Measurements from ENCODE around the gene PLD3.
A peak's percentile ranks its signal among the peaks of the same experiment; 100 is the strongest.

The PLD3 gene

DNA sequence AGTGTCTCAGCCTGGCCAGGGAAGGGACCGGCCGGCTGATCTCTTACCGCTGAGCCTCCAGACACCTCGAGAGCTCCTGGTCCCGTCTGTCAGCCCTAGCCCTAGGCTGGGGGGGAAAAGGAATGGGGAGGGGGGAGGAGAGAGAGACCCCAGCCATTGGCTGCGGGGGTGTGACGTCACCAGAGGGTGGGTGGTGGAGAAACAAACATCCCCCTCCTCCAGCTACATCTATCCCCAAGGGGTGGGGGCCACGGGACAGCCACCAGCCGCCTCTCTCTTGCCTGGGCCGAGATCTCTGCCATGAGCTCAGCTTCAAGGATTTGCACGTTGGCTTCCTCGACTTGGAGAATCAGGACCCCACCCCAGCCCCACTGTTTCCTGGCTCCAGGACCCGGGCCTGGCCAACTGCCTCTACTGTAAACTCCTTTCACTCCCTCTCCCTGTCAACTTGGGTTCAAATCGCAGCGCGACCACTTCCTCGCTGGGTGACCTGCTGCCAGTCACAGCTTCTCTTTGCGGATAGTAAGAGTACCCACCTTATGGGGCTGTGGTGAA, 64.9 kb downstream of the PLD3 start, which contains the start of gene PRX:
PRX (minus strand) TSS at position 88 of the 555 bp plus-strand sequence. CDS start 5,446 bp downstream, outside the sequence.
- DNase-seq (ENCODE audit: low spot score): no peak

DNA sequence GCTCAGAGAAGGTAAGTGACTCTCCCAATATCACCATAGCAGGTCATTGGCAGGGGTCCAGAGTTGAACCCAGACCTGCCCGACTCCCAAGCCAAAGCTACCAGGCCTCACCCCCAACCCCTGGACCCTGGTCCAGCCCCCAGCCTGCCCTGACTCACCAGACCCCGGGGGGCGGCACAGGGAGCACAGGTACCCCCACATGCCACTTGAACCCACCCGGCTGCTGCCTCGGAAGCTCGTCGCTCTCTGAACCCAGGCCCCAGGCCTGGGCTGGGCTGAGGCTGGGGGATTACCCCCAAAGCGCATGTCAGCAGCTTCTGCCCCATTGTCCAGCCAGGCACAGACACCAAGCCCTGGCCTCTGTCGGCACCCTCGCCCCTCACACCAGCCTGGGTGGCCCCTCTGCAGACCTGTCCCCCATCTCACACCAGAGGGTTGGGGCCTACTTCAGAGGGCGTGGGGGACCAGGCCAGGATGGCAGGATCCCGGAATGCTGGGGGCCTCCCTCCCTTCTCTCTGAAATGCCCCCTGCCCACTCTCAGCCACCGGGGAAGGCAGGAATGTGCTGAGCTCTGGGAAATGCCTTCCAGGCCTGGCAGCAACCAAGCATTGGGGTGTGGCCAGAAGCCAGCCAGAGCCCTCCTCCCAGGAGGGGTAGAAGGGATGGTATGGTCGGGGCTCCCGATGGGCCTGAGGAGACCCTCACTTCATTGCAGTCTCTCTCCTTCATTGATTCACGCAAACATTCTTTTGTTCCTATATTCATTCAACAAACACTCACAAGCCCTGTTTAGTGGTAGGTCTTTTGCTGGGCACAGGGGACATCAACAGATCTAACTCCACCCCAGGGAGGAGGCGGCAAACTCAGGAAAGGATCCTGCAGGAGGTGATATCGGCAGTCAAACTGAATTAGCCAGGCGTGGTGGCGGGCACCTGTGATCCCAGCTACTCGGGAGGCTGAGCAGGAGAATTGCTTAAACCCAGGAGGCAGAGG, 66.3 kb downstream of the PLD3 start:
- DNase-seq (ENCODE audit: low spot score): no peak

DNA sequence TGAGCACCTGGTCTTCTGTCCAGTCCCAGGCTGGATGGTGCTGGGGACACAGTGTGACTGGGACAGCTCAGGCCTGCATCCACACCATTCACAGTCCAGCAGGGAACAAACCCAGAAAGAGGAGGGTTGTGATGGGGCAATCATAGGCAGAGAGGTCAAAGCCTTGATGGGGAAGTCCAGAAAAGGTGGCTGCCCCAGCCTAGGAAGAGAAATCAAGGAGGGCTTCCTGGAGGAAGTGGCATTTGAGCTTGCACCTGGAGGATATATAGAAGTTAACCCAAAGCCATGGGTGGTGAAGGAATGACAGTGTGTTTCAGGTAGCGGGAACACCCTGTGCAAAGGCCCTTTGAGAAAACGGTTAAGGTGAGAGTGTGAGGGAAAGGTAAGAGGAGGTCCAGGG, 67.3 kb downstream of the PLD3 start:
- DNase-seq (ENCODE audit: low spot score): no peak

DNA sequence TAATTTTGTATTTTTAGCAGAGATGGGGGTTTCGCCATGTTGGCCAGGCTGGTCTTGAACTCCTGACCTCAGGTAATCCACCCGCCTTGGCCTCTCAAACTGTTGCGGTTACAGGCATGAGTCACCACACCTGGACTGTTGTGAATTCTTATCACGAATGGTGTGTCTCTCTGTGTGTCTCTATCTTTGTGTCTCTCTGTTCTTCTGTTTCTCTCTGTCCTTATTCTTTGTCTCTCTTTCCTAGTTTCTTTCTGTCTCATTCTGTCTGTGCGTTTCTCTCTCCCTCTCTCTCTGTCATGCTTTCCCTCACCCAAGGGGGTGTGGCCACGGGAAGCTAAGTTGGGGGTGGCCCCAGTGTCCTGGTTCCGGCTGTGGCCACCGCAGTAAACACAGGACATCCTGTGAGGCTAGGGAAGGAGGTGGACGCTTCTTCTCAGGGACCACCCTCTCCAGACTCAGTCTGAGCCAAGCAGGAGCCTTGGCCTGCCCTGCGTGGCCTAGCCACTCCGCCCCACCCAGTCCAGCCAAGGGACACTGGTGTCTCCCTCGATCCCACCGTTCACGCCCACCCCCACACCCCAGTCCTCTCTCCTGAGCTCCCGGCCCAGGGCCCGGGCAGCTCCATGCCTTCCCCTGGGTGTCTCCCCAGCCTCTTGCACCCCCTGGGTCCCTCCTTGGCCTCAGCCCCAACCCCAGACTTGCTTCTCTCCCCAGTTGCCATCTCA, 68.6 kb downstream of the PLD3 start:
- DNase-seq (ENCODE audit: low spot score): peak; percentile 70

DNA sequence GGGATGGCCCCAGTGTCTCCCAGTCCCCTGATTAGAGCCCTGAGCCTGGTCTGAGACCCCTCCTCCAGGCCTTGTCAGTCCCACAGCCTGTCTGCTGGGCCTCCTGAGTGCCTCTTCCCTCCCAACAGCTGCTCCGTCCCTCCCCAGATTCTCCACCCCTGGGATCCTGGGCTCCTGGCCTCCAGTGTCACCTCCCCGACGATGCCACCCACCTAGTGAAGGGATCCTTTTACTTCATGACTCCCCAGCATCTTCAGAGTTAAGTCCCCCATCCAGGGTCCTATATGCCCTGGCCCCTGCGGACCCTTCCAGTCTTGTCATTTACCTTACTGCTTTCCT, 69.1 kb downstream of the PLD3 start:
- DNase-seq (ENCODE audit: low spot score): no peak

DNA sequence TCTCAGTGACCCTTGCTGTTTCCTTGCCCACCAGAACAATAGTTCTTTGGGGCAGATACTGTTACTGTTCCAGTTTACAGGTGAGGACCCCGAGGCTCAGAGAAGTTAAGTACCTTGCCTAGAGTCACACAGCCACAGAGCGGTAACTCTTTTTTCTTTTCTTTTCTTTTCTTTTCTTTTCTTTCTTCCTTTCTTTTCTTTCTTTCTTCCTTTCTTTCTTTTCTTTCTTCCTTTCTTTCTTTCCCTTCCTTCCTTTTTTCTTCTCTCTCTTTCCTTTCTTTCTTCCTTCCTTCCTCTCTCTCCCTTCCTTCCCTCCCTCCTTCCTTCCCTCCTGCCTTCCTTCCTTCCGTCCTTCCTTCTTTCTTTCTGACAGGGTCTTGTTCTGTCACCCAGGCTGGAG, 69.5 kb downstream of the PLD3 start:
- no peak for DNase-seq (ENCODE audit: low spot score)

DNA sequence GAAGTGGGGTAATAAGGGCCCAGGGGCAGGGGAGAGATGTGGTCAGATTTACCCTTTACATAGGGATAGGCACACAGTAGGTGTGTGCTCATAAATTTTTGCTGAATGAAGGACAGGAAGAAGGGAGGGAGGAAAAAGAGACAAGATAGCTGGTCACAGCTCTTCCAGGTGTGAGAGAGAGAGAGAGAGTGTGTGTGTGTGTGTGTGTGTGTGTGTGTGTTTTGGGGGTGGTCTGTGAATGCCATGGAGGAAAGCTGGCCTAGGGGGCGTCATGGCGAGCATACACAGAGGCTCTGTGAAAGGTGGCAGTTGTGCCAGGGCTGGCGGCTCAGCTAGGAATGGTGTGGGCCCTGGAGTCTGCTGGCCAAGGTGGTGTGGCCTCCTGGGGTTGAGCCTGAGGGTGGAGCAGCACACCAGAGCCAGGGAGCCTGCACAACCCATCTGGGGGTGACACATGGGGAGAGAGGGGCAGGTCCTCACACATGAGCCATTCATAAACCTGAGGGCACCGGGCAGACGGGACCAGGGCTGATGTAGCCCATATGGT, 70.6 kb downstream of the PLD3 start:
- no peak for DNase-seq (ENCODE audit: low spot score)

DNA sequence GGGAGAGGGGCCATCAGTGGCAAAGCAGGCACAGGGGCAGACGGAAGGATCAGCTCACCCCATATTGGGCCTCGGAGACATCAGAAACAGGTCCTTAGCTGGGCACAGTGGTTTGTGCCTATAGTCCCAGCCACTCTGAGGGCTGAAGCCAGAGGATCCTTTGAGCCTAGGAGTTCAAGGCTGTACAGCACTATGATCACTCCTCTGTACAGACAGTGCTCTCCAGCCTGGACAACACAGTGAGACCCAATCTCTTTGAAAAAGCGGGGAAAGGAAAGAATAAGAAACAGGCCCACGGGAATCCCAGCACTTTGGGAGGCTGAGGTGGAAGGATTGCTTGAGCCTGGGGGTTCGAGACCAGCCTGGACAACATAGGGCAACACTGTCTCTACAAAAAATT, 71.3 kb downstream of the PLD3 start:
- no peak for DNase-seq (ENCODE audit: low spot score)

DNA sequence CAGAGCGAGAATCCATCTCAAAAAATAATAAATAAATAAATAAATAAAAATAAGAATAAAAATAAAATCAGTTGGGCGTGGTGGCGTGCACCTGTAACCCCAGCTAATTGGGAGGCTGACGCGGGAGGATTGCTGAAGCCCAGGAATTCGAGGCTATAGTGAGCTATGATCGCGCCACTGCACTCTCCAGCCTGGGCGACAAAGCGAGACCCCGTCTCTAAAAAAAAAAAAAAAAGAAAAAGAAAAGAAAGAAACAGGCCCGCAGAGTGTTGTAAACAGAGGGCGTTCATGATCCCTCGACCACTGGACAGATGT, 71.9 kb downstream of the PLD3 start:
- DNase-seq (ENCODE audit: low spot score): no peak

DNA sequence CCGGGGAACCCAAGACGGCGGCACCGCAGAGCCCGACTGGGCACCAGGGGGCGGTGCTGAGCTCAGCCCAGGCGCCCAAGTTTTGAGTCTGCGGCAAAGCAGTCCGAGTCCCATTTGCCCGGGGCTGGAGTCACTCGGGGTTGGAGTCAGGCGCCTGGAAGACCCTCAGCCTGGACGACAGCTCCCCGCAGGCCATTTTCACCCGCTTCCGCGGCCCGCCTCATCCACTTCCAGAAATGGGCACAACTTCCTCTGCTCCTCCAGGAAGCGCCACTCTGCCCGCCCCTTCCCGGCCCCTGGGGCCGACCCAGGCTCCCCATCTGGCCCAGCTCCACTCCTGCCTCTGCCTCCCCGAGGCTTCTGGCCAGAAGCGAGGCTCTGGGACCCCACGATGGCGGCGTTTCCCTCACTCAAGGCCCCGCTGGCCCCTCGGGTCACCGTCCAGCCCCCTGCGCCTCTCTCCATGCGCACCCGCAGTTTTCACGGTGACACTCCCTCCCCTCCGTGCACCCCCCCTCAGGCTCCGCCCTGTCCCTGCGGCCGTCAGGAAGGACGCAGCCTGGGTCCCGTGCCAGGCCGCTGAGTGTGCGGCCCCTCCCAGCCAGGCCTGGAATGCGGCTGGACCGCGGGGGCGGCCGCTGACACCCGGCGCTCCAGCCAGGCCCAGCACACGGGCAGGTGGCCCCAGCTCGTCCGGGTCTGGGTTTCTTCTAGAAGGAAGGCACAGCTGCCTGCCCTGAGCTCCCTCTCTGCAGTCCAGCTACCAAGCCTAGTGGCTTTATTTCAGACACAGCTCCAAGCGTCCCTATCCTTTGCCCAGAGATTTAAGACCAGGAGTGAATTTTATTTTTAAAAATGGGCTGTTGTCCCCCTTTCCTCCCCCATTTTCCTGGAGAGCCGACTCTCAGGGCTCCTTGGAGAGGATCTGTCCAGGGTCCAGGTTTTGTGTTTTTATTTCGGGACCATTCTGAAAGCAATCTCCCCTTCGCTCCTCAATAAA, 72.6 kb downstream of the PLD3 start:
- peak; percentile 93 for DNase-seq (ENCODE audit: low spot score)

DNA sequence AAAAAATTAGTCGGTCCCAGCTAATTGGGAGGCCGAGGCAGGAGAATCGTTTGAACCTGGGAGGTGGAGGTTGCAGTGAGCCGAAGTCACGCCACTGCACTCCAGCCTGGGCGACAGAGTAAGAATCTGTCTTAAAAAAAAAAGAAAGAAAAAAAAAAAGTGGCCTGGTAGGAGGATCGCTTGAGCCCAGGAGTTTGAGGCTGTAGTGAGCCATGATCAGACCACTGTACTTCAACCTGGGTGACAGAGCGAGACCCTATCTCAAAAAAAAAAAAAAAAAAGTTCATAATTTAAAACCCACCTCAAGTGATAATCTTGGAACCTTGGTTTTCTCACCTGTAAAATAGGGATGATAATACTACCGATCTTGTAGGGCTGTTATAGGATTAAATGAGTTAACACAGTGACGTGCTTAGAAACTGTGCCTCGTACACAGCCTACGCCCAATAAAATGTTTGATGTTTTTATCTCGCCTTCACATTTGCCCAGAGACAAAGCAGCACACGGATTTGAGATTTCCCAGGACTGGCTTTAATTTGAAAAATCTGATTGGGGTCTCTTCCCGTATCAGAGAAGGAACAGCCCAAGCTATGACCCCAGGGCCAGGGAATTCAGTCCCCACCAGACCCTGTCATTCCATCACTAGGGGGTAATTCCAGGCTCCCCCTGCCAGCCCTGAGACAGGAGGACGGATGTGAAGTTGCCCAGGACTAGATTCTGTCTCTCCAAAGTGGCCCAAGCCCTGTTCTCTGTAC, 73.7 kb downstream of the PLD3 start:
- no peak for DNase-seq (ENCODE audit: low spot score)

DNA sequence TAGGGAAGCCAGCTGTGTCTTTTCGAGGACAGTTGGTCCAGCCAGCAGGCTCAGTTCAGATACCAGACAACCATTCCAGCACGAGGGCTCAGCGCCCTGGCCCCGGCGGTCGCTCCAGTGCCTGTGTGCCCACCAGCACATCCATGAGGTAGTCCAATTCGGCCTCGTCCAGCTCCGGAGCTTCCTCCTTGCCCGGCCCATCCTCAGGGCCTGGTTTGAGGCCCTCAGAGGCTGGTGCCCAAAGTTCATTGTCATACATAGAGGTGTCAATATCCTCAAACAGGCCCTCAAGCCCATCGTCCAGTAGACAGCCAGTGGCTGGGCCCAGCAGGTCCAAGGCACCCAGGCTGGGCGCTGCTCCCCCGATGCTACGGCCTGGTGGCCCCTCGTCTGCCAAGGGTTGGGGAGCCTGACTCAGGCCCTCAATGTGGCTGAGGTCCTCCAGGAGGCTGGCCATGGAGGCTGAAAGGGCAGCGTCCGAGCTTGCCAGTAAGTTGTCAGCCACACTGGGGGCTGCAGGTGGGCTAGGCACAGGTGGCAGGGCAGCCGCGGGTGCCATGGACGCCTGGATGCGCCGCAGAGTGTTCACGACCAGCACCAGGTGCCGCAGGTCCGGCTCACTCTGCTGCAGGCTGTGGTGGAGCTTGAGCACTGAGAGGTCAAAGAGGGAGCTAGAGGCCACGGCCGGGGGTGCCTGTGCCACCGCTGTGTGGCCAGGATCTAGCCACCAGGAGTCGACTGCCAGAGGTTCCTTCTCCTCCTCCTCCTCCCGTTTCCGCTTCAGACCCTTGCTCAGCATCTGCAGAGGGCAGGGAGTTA, 74.5 kb downstream of the PLD3 start:
- DNase-seq (ENCODE audit: low spot score): no peak

DNA sequence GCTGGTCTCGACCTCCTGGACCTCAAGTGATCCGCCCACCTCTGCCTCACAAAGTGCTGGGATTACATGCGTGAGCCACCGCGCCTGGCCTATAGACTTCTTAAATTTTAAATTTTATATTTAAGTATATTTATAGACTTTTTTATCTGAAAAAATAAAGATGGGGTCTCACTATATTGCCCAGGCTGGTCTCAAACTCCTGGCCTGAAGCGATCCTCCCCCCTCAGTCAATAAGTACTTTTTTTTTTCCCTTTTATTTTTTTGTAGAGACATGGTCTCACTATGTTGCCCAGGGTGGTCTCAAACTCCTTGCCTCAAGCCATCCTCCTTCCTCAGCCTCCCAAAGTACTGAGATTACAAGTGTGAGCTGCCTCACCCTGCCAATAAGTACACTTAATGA, 75.4 kb downstream of the PLD3 start:
- DNase-seq (ENCODE audit: low spot score): no peak

DNA sequence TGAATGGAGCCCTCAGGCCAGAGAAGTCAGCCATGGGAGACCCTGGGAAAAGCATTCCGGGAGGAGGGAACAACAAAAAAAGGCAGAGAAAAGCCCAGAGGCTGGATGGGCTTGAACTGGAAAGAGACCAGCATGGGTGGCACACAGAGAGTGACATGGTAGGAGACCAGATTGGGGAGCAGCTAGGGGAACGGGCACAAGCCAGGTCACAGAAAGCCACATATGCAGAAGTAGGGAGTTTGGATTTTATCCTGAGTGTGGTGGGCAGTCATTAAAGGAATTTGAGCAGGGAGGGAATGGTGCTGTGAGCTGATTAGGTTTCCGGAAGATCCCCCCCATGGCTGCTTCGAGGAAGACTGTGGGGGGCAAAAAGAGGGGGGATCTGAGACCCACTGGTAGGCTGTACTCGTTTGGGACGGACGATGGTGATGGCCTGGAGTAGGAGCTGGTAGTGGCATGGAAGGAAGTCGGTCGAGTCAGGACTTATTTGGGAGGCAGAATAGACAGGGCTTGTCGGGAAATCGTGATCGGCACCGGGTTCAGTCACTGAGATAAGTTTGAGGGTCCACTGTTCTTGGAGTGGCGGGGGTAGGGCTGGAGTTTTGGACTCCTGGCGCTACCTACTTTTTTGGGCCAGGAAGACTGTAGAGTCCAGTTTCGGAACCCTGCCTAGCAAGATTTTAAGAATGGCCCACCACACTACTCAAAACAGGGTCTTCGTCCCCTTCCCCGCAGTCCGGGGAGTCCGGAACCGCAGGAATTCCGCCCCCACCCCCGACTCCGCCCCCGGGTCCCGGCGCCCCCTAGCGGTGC, 76.3 kb downstream of the PLD3 start:
- no peak for DNase-seq (ENCODE audit: low spot score)

DNA sequence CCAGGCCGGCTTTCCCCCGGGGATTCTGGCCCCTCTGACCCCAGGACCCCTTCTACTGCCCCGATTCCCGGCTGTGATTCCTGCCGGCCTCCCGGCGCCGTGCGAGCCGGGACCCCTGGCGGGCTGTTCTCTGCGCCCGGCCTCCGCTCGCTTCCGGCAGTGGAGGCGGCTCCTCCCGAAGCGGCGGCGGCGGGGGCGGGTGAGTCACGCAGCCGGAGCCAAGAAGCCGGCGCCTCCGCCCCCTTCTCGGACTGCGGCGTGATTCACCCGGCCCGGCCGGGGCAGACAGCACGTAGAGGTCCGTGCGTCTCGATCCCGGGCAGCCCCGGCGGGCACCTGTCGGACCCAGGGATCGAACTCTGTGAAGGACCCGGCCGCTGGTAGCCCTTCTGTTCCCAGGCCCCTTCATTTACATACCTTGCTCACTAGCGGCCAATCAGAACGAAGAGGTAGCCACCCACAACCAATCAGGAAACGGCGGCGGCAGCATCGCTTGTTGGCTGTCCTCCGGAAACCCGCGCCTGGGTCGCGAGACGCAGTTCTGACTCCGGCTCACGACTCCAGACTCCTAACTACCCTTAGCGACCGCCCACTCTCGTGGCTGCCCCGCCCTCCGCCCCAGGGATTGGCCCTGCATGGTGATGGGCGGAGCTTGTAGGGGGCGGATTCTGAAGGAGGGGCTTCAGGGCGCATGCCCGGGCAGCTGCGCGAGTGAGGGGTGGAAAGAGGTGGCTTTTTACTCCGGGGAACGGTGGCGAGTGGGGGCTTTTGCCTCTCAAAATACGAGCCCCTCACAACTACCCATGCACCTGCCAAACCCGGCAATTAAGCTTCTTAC, 77.2 kb downstream of the PLD3 start, which contains the start of gene SERTAD1:
SERTAD1 (minus strand) TSS at position 543 of the 838 bp plus-strand sequence. CDS start 2,446 bp downstream, outside the sequence.
- peak; percentile 100 for DNase-seq (ENCODE audit: low spot score)

Measured in cerebellar cortex (tissue), 1 donor.